ENCODE results near the gene GJC3. TPM values are rescaled to one million over a fixed set of nuclear protein-coding genes. Genes with fewer than 3 reads are reported as not detected.
A peak's percentile ranks its signal among the peaks of the same experiment; 100 is the strongest.

Gene GJC3
- total and polyA plus RNA-seq, 2 donors from 2014 or later = 0.73 TPM; not detected in 1

DNA sequence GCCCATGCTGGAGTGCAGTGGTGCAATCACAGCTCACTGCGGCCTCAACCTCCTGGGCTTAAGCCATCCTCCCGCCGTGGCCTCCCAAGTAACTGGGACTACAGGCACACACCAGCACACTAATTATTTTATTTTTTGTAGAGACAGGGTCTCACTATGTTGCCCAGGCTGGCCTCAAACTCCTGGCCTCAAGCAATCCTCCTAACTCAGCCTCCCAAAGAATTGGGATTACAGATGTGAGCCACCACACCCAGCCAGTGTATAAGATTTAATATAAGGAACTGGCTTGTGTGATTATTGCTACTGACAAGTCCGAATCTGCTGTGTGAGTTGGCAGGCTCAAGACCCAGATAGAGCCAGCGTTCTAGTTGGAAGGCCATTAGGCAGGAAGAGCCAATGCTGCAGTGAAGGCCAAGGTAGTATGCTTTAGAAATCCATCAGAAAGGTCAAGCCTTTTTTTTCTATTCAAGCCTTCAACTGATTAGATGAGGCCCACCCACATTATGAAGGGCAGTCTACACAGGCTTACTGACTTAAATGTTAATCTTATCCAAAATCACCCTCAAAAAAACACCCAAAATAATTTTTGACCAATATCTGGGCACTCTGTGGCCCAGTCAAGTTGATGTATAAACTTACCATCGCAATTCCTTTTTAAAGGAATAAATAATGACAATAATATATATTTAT is 29.4 kb downstream of the GJC3 start:
- FAIRE-seq = no peak
- no peak overlapping the region for H3K4me3 ChIP-seq (ENCODE audit: low read length in 3 of 3)
- TF ChIP-seq, protein P1, sequence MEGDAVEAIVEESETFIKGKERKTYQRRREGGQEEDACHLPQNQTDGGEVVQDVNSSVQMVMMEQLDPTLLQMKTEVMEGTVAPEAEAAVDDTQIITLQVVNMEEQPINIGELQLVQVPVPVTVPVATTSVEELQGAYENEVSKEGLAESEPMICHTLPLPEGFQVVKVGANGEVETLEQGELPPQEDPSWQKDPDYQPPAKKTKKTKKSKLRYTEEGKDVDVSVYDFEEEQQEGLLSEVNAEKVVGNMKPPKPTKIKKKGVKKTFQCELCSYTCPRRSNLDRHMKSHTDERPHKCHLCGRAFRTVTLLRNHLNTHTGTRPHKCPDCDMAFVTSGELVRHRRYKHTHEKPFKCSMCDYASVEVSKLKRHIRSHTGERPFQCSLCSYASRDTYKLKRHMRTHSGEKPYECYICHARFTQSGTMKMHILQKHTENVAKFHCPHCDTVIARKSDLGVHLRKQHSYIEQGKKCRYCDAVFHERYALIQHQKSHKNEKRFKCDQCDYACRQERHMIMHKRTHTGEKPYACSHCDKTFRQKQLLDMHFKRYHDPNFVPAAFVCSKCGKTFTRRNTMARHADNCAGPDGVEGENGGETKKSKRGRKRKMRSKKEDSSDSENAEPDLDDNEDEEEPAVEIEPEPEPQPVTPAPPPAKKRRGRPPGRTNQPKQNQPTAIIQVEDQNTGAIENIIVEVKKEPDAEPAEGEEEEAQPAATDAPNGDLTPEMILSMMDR (IDR thresholded peaks at IDR 0.05; ENCODE audit: borderline replicate concordance, extremely low read depth, insufficient read depth) = no peak
- no peaks in the 10 kb centered on the region for H3K27me3 ChIP-seq (ENCODE audit: control insufficient read depth, insufficient read depth, low read length)
- no peak overlapping the region for H3K27ac ChIP-seq (ENCODE audit: low read depth in 2 of 2, low read length in 2 of 2)
- no peak overlapping the region for H3K9ac ChIP-seq (ENCODE audit: low read length in 3 of 3)
- H3K36me3 ChIP-seq (ENCODE audit: control insufficient read depth in 2 of 3, insufficient read depth in 3 of 3, low read length in 3 of 3) = peaks cover 12 to 37% (median 23%) of the 10 kb centered on the region in 3 donors
- H3K9me3 ChIP-seq (ENCODE audit: control insufficient read depth in 2 of 3, insufficient read depth in 1 of 3, low read length in 3 of 3) = no peaks in the 10 kb centered on the region
- no peaks in the 10 kb centered on the region for H3K4me1 ChIP-seq (ENCODE audit: control insufficient read depth in 2 of 3, insufficient read depth in 2 of 3, low read depth in 1 of 3, low read length in 3 of 3)
- intact Hi-C loops (cut with DNase I) = no loop called here
- no peak for DNase-seq

DNA sequence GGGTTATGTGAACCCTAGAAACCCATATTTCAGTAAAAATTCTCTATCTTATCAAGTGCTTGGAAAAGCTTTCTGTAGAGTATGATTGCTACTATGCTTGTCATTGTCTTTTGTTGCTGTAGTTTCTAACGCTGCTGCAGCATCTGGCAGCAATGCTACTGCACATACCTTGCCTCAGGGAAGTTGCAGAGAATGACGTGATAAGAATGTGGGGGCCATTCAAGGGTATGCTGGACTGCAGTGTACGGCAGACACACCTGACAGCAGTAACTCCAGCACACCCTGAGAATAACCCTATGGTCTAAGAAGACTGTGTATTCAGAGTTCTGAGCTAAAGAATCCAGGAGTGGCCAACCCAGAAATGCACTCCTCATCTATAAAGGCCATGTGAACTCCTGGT is 30.6 kb downstream of the GJC3 start:
- FAIRE-seq (no peak), DNase-seq (peak in 3 of 5 donors; percentile 10 to 28 (median 10))
- Histone ChIP-seq H3K9ac (ENCODE audit: low read length in 3 of 3) (no peak overlapping the region), H3K36me3 (ENCODE audit: control insufficient read depth in 2 of 3, insufficient read depth in 3 of 3, low read length in 3 of 3) (peaks cover 12 to 30% (median 23%) of the 10 kb centered on the region in 3 donors), H3K4me1 (ENCODE audit: control insufficient read depth in 2 of 3, insufficient read depth in 2 of 3, low read depth in 1 of 3, low read length in 3 of 3) (no peaks in the 10 kb centered on the region), H3K9me3 (ENCODE audit: control insufficient read depth in 2 of 3, insufficient read depth in 1 of 3, low read length in 3 of 3) (no peaks in the 10 kb centered on the region), H3K4me3 (ENCODE audit: low read length in 3 of 3) (no peak overlapping the region), H3K27me3 (ENCODE audit: control insufficient read depth, insufficient read depth, low read length) (no peaks in the 10 kb centered on the region), H3K27ac (ENCODE audit: low read depth in 2 of 2, low read length in 2 of 2) (no peak overlapping the region)
- intact Hi-C loops (cut with DNase I) = no loop called here
- TF ChIP-seq, protein P1 (IDR thresholded peaks at IDR 0.05; ENCODE audit: borderline replicate concordance, extremely low read depth, insufficient read depth) = no peak

DNA sequence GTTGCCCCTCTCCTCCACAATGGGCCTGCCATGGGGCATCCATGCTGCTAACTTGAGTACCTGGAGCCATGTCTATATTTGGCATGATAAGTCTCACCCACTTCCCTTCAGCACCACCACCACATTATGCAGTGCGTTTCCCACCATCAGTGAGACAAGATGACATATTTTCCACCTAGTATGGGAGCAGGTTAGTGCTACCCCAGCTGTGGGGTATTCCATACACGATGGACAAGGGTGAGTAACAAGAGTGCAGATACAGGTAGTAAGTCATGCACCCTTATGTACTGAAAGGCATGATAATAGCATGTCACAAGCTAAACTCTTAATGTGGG is 31.4 kb downstream of the GJC3 start:
- no peak for DNase-seq
- Histone ChIP-seq H3K27me3 (ENCODE audit: control insufficient read depth, insufficient read depth, low read length) (no peaks in the 10 kb centered on the region), H3K36me3 (ENCODE audit: control insufficient read depth in 2 of 3, insufficient read depth in 3 of 3, low read length in 3 of 3) (peaks cover 12 to 23% (median 17%) of the 10 kb centered on the region in 3 donors), H3K9me3 (ENCODE audit: control insufficient read depth in 2 of 3, insufficient read depth in 1 of 3, low read length in 3 of 3) (no peaks in the 10 kb centered on the region), H3K27ac (ENCODE audit: low read depth in 2 of 2, low read length in 2 of 2) (no peak overlapping the region), H3K4me1 (ENCODE audit: control insufficient read depth in 2 of 3, insufficient read depth in 2 of 3, low read depth in 1 of 3, low read length in 3 of 3) (no peaks in the 10 kb centered on the region), H3K9ac (ENCODE audit: low read length in 3 of 3) (no peak overlapping the region), H3K4me3 (ENCODE audit: low read length in 3 of 3) (no peak overlapping the region)
- no peak for FAIRE-seq
- intact Hi-C loops (cut with DNase I) = no loop called here
- TF ChIP-seq, protein P1 (IDR thresholded peaks at IDR 0.05; ENCODE audit: borderline replicate concordance, extremely low read depth, insufficient read depth) = no peak
